Medulla oblongata (tissue), 1 donor: ENCODE data around the gene GTF3A.

ENCODE experiments used
- DNase-seq: peaks from one replicate; pipeline ENCODE4 v3.0.0-alpha.2; 2015; ENCODE audit errors: extremely low spot score

Gene GTF3A

GRCh38 chr13:27405546-27406134, 18.8 kb upstream of the GTF3A start:
- no peak for DNase-seq

GRCh38 chr13:27406178-27406939, 18.1 kb upstream of the GTF3A start:
- DNase-seq = peak; percentile 23

GRCh38 chr13:27408074-27408473, 16.3 kb upstream of the GTF3A start:
- DNase-seq = no peak

- no peak for DNase-seq
Observed at GRCh38 chr13:27409013-27409412, 15.4 kb upstream of the GTF3A start.

GRCh38 chr13:27411341-27411740, 13.1 kb upstream of the GTF3A start:
- no peak for DNase-seq

GRCh38 chr13:27415116-27415515, 9.3 kb upstream of the GTF3A start:
- DNase-seq = peak; percentile 14

GRCh38 chr13:27419328-27419727, 5.1 kb upstream of the GTF3A start:
- DNase-seq = no peak

- DNase-seq = no peak
Observed at GRCh38 chr13:27421101-27421871, 3.1 kb upstream of the GTF3A start.

GRCh38 chr13:27423333-27423732, 1.1 kb upstream of the GTF3A start:
- peak; percentile 24 for DNase-seq

GRCh38 chr13:27425158-27425917, 919 bp downstream of the GTF3A start:
- peak; percentile 6 for DNase-seq

GRCh38 chr13:27425918-27426630, 1.7 kb downstream of the GTF3A start:
- DNase-seq = peak; percentile 69

GRCh38 chr13:27427641-27428040, 3.2 kb downstream of the GTF3A start:
- no peak for DNase-seq

GRCh38 chr13:27428160-27428559, 3.7 kb downstream of the GTF3A start:
- DNase-seq = no peak

- DNase-seq = no peak
Observed at GRCh38 chr13:27432180-27432579, 7.8 kb downstream of the GTF3A start.

GRCh38 chr13:27432611-27433210, 8.3 kb downstream of the GTF3A start:
- no peak for DNase-seq

GRCh38 chr13:27437126-27437525, 12.7 kb downstream of the GTF3A start:
- DNase-seq = no peak

GRCh38 chr13:27440408-27440807, 16.0 kb downstream of the GTF3A start:
- no peak for DNase-seq

- DNase-seq = no peak
Observed at GRCh38 chr13:27442071-27442647, 17.7 kb downstream of the GTF3A start.

- DNase-seq = no peak
Observed at GRCh38 chr13:27442797-27443196, 18.4 kb downstream of the GTF3A start.

- DNase-seq = no peak
Observed at GRCh38 chr13:27446986-27447583, 22.7 kb downstream of the GTF3A start.
